Tibial nerve (tissue), 4 donors: Measurements from ENCODE around the gene CCDC88C.

Source experiments
- CTCF ChIP-seq, 5 experiments: fragments of 200-600 bp in 3 of 5; fragments of 450-650 bp in 2 of 5; sonication (generic) in 3 of 5; IDR thresholded peaks; one replicate each; pipeline ENCODE4 v1.5.1; 2016 to 2019; ENCODE audit warnings: antibody characterized with exemption in 5 of 5, mild to moderate bottlenecking in 3 of 5, moderate library complexity in 2 of 5
- EP300 ChIP-seq, 2 donors: sonication (generic); formaldehyde crosslinking; IDR thresholded peaks; one replicate each; pipeline ENCODE4 v1.6.1; 2017; ENCODE audit warnings: antibody characterized with exemption in 2 of 2, mild to moderate bottlenecking in 1 of 2
- POLR2A ChIP-seq, 2 donors: fragments of 450-650 bp; IDR thresholded peaks; one replicate each; pipeline ENCODE4 v1.6.1; 2017; ENCODE audit warnings: antibody characterized with exemption in 2 of 2, mild to moderate bottlenecking in 2 of 2, moderate library complexity in 2 of 2

- TF ChIP-seq POLR2A (IDR thresholded peaks at IDR 0.05) (no peak), CTCF (IDR thresholded peaks at IDR 0.05) (peak; percentile 88 to 95 (median 92)), EP300 (IDR thresholded peaks at IDR 0.05) (peak in 1 of 2 donors; percentile 51)
Observed at GRCh38 chr14:91323671-91324605, 93.7 kb downstream of the CCDC88C start.
